Measurements from ENCODE around the gene C1QTNF8.

The C1QTNF8 gene

DNA sequence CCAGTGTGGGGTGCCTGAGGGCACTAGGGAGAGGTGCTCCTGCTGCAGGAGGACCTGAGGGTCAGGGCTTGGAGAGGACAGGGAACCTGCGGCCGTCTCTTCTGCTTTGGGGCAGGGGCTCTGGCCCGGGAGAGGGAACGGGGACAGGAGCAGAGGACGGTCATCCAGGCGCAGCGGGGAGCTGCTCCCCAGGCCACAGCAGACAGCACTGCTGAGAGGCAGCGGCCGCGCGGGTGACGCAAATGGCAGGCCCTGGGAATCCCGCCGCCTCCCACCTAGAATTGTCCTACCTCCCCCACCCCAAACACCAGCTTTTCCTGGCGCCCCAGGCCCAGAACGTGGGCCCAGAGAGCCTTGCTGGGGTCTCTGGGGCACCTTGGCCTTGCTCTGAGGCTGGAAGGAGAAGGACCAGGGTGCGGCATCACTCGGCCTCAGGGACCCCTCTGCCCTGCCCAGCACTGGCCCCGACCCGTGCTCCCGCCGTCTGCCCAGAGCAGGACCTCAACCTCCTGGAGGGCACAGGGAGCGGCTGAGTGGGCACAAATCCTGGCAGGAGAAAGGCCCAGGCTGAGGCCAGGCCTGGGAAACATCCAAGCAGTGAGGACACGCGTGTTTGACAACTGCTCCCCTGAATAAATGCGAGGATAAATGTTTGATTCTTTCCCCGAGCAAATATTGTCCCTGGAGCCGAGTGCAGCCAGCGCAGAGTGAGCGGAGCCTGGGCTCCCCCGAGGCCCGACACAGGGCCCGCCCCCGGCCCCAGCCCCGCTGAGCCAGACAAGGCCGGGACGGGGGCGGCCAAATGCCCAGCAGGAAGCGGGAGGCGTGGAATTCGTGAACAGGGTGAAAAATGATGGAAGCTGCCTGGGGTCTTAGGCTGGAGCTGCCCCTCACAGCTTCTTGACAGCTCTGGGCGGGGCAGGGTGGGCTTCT lies 15.0 kb downstream of the C1QTNF8 start:
- intact Hi-C loops (cut with DNase I), result no loop called here
- no peak for DNase-seq

DNA sequence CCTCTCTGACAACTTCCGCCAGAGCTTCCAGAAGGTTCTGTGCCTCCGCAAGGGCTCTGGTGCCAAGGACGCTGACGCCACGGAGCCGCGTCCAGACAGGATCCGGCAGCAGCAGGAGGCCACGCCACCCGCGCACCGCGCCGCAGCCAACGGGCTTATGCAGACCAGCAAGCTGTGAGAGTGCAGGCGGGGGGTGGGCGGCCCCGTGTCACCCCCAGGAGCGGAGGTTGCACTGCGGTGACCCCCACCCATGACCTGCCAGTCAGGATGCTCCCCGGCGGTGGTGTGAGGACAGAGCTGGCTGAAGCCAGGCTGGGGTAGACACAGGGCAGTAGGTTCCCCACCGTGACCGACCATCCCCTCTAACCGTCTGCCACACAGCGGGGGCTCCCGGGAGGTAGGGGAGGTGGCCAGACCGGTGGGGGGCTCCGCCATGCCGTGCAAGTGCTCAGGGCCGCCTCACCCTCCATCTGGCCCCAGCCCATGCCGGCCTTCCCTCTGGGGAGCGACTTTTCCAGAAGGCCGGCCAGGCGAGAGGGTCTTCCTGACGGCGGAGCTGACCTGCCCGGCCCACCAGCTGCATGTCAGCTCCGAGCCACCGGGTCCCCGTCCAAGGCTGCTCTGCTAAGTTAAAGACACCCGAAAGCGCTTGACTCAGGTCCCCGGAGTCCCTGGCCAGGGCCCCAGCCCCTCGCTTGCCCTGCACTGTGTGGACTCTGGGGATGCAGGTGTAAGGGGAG lies 16.1 kb downstream of the C1QTNF8 start:
- no peak for DNase-seq
- intact Hi-C loops (cut with DNase I), result no loop called here

DNA sequence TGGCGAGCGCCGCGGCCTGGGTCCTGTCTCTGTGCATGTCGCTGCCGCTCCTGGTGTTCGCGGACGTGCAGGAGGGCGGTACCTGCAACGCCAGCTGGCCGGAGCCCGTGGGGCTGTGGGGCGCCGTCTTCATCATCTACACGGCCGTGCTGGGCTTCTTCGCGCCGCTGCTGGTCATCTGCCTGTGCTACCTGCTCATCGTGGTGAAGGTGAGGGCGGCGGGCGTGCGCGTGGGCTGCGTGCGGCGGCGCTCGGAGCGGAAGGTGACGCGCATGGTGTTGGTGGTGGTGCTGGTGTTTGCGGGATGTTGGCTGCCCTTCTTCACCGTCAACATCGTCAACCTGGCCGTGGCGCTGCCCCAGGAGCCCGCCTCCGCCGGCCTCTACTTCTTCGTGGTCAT lies 16.7 kb downstream of the C1QTNF8 start:
- no peak for DNase-seq
- intact Hi-C loops (cut with DNase I), result no loop called here

DNA sequence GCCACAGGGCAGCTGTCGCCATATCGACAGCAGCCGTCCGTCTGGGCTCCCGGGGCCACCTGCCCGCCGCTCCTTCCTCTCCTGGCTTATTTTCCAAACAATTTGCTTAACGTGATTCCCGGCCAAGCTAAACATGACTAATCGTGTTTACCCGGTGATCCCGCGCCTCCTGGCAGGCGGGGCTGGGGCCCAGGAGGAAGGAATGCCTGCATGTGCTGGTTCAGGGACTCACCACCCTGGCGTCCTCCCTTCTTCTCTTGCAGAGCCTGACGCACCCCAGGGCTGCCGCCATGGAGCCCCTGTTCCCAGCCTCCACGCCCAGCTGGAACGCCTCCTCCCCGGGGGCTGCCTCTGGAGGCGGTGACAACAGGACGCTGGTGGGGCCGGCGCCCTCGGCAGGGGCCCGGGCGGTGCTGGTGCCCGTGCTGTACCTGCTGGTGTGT lies 17.4 kb downstream of the C1QTNF8 start:
- DNase-seq, result no peak
- intact Hi-C loops (cut with DNase I), result no loop called here

DNA sequence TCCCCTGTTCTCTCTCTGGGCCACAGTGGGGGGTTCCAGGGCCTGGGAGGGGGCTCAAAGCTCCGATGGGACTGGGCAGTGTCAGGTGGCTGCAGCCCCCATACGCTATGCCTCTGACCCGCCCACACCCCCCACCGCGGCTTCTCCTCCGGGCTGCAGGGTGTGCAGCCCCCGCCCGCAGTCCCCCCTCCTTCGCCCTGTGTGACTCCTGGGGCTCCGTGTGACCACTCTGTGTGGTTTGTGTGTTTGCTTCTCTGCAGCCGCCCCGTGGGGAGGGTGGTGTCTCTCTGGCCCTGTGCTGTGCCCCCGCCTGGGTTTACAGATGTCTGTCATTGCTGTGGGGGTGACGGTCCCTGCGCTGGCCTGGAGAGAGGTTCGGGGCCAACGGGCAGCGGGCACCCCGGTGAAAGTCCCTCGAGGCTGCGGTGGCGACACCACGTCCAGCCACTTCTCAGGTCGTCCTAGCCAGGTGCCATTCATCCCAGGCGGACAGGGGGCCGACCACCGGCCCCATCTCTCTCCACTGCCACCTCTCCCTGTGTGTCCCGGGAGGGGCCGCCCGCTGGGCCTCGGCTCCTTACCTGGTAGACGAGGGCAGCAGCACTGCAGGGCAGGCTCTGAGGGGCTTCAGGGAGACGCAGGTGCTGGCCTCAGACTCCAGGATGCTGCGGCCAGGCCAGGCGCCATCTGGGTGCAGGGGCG lies 18.0 kb downstream of the C1QTNF8 start:
- DNase-seq, result no peak
- intact Hi-C loops (cut with DNase I), result no loop called here

- no peak for DNase-seq
- intact Hi-C loops (cut with DNase I), result no loop called here
Measured at GRCh38 chr16:1076801-1077576, 19.1 kb downstream of the C1QTNF8 start.

DNA sequence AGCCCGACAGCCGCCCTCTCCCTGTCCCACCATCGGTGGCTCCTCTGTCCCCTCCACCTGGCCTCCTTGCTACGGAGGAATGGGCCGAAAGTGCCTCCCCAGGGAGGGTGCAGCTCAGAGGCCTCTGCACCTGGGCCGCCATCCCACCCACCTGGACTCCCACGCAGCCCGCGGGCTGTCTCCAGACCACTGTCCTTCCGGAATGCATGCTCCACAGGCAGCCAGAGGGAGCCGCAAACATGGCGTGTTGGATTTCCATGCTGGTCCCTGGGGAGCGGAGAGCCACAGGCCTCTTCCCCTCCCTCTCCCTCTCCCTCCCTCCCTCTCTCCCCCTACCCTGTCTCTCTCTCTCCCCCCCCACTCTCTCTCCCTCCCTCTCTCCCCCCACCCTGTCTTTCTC lies 20.5 kb downstream of the C1QTNF8 start:
- no peak for DNase-seq
- intact Hi-C loops (cut with DNase I), result no loop called here

DNA sequence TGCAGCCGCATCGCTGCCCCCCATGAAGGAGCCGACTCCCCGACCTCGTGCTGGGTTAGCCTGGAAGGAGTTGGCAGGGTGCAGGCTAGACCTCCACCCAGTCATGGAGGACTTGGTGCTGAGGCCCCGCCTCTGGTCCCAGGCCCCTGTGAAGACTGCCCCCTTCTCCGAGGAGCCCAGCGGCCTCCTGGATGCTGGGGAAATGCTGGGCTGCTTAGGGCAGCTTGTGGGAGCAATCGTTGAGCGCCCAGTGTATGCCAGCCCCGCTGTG lies 21.7 kb downstream of the C1QTNF8 start:
- no peak for DNase-seq
- intact Hi-C loops (cut with DNase I), result no loop called here

DNA sequence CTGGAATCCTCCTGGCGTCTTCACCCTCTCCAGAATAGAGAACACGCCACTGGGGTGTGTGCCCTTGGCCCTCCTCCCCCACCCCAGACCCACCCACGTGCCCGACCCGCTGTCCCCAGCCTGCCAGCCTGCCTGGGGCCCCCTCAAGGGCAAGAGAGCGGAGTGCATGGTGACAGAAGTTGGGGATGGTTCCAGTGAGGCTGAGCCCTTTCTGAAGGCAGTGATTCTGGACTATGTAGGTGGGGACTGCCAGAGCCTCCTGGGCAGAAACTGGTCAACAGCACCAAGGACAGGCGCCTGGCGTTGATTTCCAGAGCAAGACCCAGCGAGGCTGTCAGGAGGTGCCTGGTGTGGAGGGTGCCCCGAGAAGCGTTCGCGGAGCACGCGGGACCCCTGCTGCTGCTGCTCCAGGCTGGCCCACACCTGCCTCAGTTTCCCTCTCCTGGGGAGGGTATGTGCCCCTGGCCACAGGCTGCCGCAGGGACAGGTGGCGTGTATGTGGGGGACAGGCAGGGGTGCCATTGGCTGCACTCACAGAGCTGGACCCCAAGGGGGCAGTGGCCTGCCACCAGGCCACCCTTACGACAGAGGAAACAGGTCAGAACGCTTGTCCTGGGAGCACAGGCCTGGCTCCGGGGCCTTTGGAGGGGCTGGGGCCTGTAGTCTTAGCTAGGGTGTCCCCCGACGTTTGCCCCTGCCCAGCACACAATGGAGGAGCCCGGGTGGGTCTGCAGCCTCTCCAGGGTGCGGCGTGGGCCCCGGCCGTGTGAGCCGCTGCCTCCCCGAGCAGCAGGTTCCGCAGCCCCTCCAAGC lies 22.3 kb downstream of the C1QTNF8 start:
- intact Hi-C loops (cut with DNase I), result no loop called here

GRCh38 chr16:1073262-1073558 lies 22.8 kb downstream of the C1QTNF8 start:
- no peak for DNase-seq
- intact Hi-C loops (cut with DNase I), result no loop called here

More for the DNA sequence above, 22.3 kb downstream of the C1QTNF8 start:
- DNase-seq, result no peak

DNA sequence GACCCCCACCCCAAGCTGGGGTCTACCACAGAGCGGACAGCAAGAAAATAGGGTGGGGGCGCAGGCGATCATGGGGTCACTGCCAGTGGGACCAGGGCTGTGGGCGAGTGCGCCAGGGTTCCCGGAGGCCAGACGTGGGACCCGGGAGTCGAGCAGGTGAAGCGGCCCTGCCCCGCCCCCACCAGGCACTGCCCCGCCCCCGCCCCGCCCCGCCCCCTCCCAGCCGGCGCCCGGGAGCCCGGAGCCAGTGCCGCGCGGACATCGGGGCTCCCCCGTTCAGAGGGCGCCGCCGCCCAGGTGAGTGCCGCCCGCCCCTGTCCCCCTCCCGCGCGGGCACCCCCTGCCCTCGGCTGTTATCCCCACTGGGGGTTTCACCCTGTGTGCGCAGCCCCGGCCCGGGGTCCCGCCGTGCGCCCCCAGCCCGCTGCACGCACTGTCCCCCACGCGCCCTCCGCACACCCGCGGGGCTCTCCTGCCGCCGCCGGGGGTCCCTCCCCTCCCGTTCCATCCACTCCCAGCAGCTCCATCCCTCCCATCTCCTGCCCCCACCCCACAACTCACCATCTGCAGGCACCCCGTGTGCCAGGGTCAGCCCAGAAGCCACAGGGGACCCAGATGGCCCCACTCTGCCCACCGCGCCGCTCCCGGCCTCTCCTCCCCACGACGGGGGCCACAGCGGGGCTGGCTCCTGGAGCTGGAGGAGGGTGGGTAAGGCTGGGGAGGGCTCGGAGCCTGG lies 23.4 kb downstream of the C1QTNF8 start, which contains the start of gene SSTR5:
TSS of gene SSTR5 (plus strand) at position 222 of the 736 bp plus-strand sequence. CDS start 6,122 bp downstream, outside the sequence.
- DNase-seq, result no peak
- intact Hi-C loops (cut with DNase I), result no loop called here

DNA sequence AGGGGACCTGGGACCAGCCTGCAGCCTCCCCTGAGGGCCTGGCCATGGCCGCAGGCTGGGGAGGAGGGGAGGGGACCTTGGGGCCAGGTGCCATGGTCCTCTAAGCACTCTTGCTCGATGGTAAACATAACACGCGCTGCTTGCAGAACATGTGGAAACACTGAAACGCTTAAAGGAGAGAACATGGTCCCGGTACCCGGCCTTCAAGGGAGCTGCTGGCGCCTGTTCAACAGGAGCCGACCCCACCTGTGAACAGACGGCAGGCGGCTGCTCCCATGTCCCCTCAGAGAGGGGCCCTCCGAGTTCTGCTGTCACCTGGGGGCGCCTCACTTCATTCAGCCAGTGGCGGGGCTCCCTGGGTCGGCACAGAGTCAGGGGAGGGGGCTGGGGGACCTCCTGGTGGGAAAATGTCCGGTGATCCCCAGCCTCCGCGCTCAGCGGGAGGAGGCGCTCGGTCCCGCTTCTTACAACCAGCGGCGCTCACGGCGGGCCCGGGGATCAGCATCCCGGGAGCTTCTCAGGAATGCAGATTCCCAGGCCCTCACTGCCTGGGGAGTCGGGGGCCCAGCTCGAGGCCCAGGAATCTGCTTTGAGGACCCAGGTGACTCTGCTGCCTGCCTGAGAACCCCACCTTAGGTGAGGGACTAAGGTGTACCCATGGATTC lies 24.4 kb downstream of the C1QTNF8 start:
- intact Hi-C loops (cut with DNase I), result no loop called here
- DNase-seq, result no peak

GRCh38 chr16:1070864-1071408 lies 25.1 kb downstream of the C1QTNF8 start:
- intact Hi-C loops (cut with DNase I), result no loop called here
- no peak for DNase-seq

DNA sequence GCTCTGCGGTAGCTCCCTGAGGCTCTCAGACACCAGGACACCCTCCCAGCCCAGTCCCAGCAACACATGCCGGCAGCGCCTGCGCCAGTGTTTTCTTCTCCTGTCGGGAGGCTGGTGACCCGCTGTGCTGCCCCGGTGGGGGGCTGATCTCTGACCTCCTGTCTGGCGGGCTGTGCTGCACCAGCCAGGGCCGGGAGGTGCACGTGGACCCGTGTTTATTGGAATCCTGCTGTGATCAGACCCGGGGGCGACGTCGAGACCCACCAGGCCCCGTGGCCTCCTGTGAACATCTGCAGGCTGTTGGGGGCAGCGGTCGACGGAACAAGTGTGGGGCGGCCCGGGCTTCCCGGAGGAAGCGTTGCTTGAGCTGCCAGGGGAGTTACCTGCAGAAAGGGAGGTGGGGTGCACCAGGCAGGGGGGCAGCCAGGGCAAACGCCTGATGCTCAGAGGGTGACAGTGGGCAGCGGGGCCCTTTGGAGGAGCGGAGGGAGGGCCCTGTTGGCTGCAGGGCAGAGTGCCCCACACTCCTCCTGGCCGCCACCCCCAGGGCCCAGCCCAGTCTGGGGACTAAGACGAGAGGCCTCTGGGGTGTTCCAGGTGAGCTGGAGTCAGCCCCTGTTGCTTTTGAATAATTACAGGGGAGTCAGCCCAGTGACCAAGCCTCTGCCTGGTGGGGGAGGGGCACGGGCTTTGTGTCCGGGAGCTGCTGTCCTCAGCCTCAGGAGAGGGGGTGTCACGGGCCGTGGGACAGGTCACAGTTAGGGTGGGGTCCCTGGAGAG lies 25.8 kb downstream of the C1QTNF8 start:
- intact Hi-C loops (cut with DNase I), result no loop called here
- DNase-seq, result no peak

DNA sequence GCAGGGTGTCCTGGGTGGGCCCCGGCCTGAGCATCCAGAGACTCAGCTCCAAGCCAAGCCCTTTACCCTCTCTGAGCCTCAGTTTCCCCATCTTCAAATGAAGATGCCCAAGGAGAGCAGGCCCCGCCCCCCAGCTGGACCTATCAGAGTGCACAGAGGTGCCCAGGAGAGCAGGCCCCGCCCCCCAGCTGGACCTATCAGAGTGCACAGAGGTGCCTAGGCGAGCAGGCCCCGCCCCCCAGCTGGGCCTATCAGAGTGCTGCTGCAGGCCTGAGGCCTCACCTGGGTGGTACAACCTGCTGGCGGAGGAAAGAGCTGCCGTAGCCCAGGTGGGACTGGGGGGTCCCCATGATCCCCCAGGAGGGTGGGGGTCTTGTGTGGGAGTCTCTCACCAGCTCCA lies 26.9 kb downstream of the C1QTNF8 start:
- intact Hi-C loops (cut with DNase I), result no loop called here
- no peak for DNase-seq

- DNase-seq, result no peak
Measured at GRCh38 chr16:1068451-1068850, 27.6 kb downstream of the C1QTNF8 start.

GRCh38 chr16:1067629-1068028 lies 28.4 kb downstream of the C1QTNF8 start:
- DNase-seq, result no peak
- intact Hi-C loops (cut with DNase I), result no loop called here

More at GRCh38 chr16:1068451-1068850, 27.6 kb downstream of the C1QTNF8 start:
- intact Hi-C loops (cut with DNase I), result no loop called here
